Progenitor cell of endocrine pancreas (in vitro differentiated cells): ENCODE data around the gene RAD51B. TPM values are rescaled to one million over a fixed set of nuclear protein-coding genes. Genes with fewer than 3 reads are reported as not detected.

Source experiments
- DNase-seq: peaks from one replicate; pipeline ENCODE4 v3.0.0; 2021; ENCODE audit warnings: low spot score; ENCODE audit not compliant: unreplicated experiment
- H3K27ac Mint-ChIP-seq: 2 replicates; pipeline ENCODE4 v1.8.0; 2021; ENCODE audit warnings: mild to moderate bottlenecking, moderate library complexity, mixed read lengths
- H3K27me3 Mint-ChIP-seq: 2 replicates; pipeline ENCODE4 v1.8.0; 2021; ENCODE audit warnings: mixed read lengths
- H3K36me3 Mint-ChIP-seq: 2 replicates; pipeline ENCODE4 v1.8.0; 2022; ENCODE audit warnings: mixed read lengths; ENCODE audit not compliant: insufficient read depth
- H3K4me1 Mint-ChIP-seq: 2 replicates; pipeline ENCODE4 v1.8.0; 2021; ENCODE audit warnings: low read depth, mixed read lengths
- H3K4me3 Mint-ChIP-seq: 2 replicates; pipeline ENCODE4 v1.8.0; 2021; ENCODE audit warnings: low read depth, mild to moderate bottlenecking, moderate library complexity, mixed read lengths
- H3K9me3 Mint-ChIP-seq: 2 replicates; pipeline ENCODE4 v1.8.0; 2021; ENCODE audit warnings: low read depth, mixed read lengths
- CTCF ChIP-seq: fragments of 200-600 bp; sonication (generic); IDR thresholded peaks from one replicate; pipeline ENCODE4 v1.5.0; 2021; ENCODE audit warnings: antibody characterized with exemption, mild to moderate bottlenecking; ENCODE audit not compliant: unreplicated experiment
- total RNA-seq: library from RNA; stranded (reverse); gene quantifications from 2 replicates; pipeline ENCODE4 v1.2.1, GENCODE V29; 2021

RAD51B gene
- total RNA-seq, 1 donor from 2014 or later, result 24.7 TPM

- Mint-ChIP-seq H3K27ac (no peak overlapping the region), H3K9me3 (peaks cover 9% of the 10 kb centered on the region), H3K4me1 (peaks cover 14% of the 10 kb centered on the region), H3K4me3 (no peak overlapping the region), H3K27me3 (no peaks in the 10 kb centered on the region), H3K36me3 (peaks cover 6% of the 10 kb centered on the region)
- no peak for TF ChIP-seq CTCF
- no peak for DNase-seq
These were observed 535.8 kb downstream of the RAD51B start for GRCh38 chr14:68355415-68355814.

- H3K27me3 Mint-ChIP-seq, result no peaks in the 10 kb centered on the region
- H3K36me3 Mint-ChIP-seq, result peaks cover 4% of the 10 kb centered on the region
- H3K4me3 Mint-ChIP-seq, result no peak overlapping the region
- no peak for DNase-seq
- peaks cover 17% of the 10 kb centered on the region for H3K4me1 Mint-ChIP-seq
- H3K27ac Mint-ChIP-seq, result no peak overlapping the region
- TF ChIP-seq CTCF, result no peak
- peaks cover 5% of the 10 kb centered on the region for H3K9me3 Mint-ChIP-seq
These were observed 538.2 kb downstream of the RAD51B start for GRCh38 chr14:68357777-68358176.

- Mint-ChIP-seq H3K36me3 (peaks cover 4% of the 10 kb centered on the region), H3K4me3 (no peak overlapping the region), H3K27me3 (no peaks in the 10 kb centered on the region), H3K4me1 (peaks cover 22% of the 10 kb centered on the region), H3K27ac (no peak overlapping the region), H3K9me3 (peaks cover 5% of the 10 kb centered on the region)
- TF ChIP-seq CTCF, result no peak
- DNase-seq, result no peak
These were observed 538.9 kb downstream of the RAD51B start for GRCh38 chr14:68358500-68358899.

GRCh38 chr14:68359022-68359836 is 539.6 kb downstream of the RAD51B start:
- DNase-seq, result no peak
- Mint-ChIP-seq H3K27ac (peak overlapping the region; percentile 88), H3K27me3 (no peaks in the 10 kb centered on the region), H3K36me3 (peaks cover 4% of the 10 kb centered on the region), H3K4me1 (peaks cover 30% of the 10 kb centered on the region), H3K9me3 (peaks cover 5% of the 10 kb centered on the region), H3K4me3 (no peak overlapping the region)
- TF ChIP-seq CTCF, result no peak

- H3K27ac Mint-ChIP-seq, result peak overlapping the region; percentile 88
- no peaks in the 10 kb centered on the region for H3K27me3 Mint-ChIP-seq
- peaks cover 5% of the 10 kb centered on the region for H3K9me3 Mint-ChIP-seq
- H3K36me3 Mint-ChIP-seq, result peaks cover 4% of the 10 kb centered on the region
- H3K4me1 Mint-ChIP-seq, result peaks cover 37% of the 10 kb centered on the region
- no peak overlapping the region for H3K4me3 Mint-ChIP-seq
- DNase-seq, result no peak
- no peak for TF ChIP-seq CTCF
These were observed 540.4 kb downstream of the RAD51B start for GRCh38 chr14:68359837-68360552.
